H1 (cell line): ENCODE results near the gene PAPOLA. TPM values are rescaled to one million over a fixed set of nuclear protein-coding genes. Genes with fewer than 3 reads are reported as not detected.

Experiments used
- CTCF ChIA-PET: fragments of 300-600 bp; sonication (Branson Sonifier 250); formaldehyde crosslinking; loops from one replicate; lab custom pipeline; 2021; ENCODE audit not compliant: partially characterized antibody; lab: Charles Lee
- POLR2A ChIA-PET: fragments of 300-600 bp; sonication (Branson Sonifier 250); formaldehyde crosslinking; loops from one replicate; lab custom pipeline; 2021; ENCODE audit warnings: inconsistent platforms; ENCODE audit not compliant: partially characterized antibody; lab: Charles Lee
- DNase-seq, 2 experiments: peaks; one replicate each; pipeline versions ENCODE4 v3.0.0 to v3.0.0-alpha.2; 2010 to 2022; ENCODE audit warnings: low spot score in 2 of 2, low read depth in 1 of 2, mixed read lengths in 1 of 2
- FAIRE-seq: peaks from 2 replicates; lab custom pipeline; 2011; peaks lifted over from hg19 to GRCh38; lab: Jason Lieb, UNC
- H2AFZ ChIP-seq: 2 replicates; pipeline ENCODE4 v1.8.1; 2012; ENCODE audit warnings: low read length, inconsistent platforms
- H2AK5ac ChIP-seq: 2 replicates; pipeline ENCODE4 v1.6.1; 2013; ENCODE audit warnings: low read depth, low read length
- H2BK120ac ChIP-seq: replicated peaks from 2 replicates; pipeline ENCODE3; 2013; ENCODE audit warnings: low read depth, low read length, inconsistent platforms
- H2BK12ac ChIP-seq: 2 replicates; pipeline ENCODE4 v1.6.1; 2013; ENCODE audit warnings: low read depth, low read length
- H2BK15ac ChIP-seq: 2 replicates; pipeline ENCODE4 v1.6.1; 2013; ENCODE audit warnings: low read length
- H2BK20ac ChIP-seq: 2 replicates; pipeline ENCODE4 v1.6.1; 2013; ENCODE audit warnings: low read length
- H2BK5ac ChIP-seq: 2 replicates; pipeline ENCODE4 v1.6.1; 2013; ENCODE audit warnings: low read depth, low read length
- H3K14ac ChIP-seq: 2 replicates; pipeline ENCODE4 v1.6.1; 2013; ENCODE audit warnings: inconsistent platforms; ENCODE audit not compliant: insufficient read length
- H3K18ac ChIP-seq: 2 replicates; pipeline ENCODE4 v1.6.1; 2013; ENCODE audit warnings: low read length; ENCODE audit errors: extremely low read depth
- H3K23ac ChIP-seq: 2 replicates; pipeline ENCODE4 v1.6.1; 2013; ENCODE audit warnings: inconsistent platforms; ENCODE audit not compliant: insufficient read length
- H3K23me2 ChIP-seq: 2 replicates; pipeline ENCODE4 v1.6.1; 2013; ENCODE audit warnings: low read depth, low read length
- H3K27ac ChIP-seq: 2 replicates; pipeline ENCODE4 v1.6.1; 2011; ENCODE audit warnings: low read depth, low read length, inconsistent platforms
- H3K27me3 ChIP-seq, 4 experiments: replicated peaks in 1 of 4; 1 replicate in 1 of 4; 2 replicates in 3 of 4; pipeline versions ENCODE4 v1.6.1 to v1.8.1; 2011 to 2013; ENCODE audit warnings: low read length in 3 of 4, mild to moderate bottlenecking in 3 of 4, inconsistent platforms in 2 of 4, mixed read lengths in 2 of 4, moderate library complexity in 1 of 4; ENCODE audit not compliant: control insufficient read depth in 3 of 4, insufficient read depth in 3 of 4; ENCODE audit errors: extremely low read depth in 1 of 4
- H3K36me3 ChIP-seq, 4 experiments: 2 replicates each; pipeline versions ENCODE4 v1.6.1 to v1.8.1; 2011 to 2013; ENCODE audit warnings: mild to moderate bottlenecking in 4 of 4, low read length in 3 of 4, moderate library complexity in 2 of 4, control low read depth in 1 of 4, inconsistent platforms in 1 of 4; ENCODE audit not compliant: insufficient read depth in 4 of 4, control insufficient read depth in 2 of 4
- H3K4ac ChIP-seq: replicated peaks from 2 replicates; pipeline ENCODE3; 2013; ENCODE audit warnings: low read length, low read depth, mixed read lengths, inconsistent platforms; ENCODE audit not compliant: insufficient read length
- H3K4me1 ChIP-seq, 4 experiments: replicated peaks in 1 of 4; 1 replicate in 1 of 4; 2 replicates in 3 of 4; pipeline versions ENCODE4 v1.6.1 to v1.8.1; 2011 to 2013; ENCODE audit warnings: low read length in 3 of 4, inconsistent platforms in 2 of 4, mixed read lengths in 1 of 4; ENCODE audit not compliant: insufficient read depth in 4 of 4, control insufficient read depth in 3 of 4
- H3K4me2 ChIP-seq, 2 experiments: 2 replicates each; pipeline versions ENCODE4 v1.6.1 to v1.8.1; 2011 to 2013; ENCODE audit warnings: low read depth in 2 of 2, low read length in 2 of 2, control low read depth in 1 of 2, inconsistent platforms in 1 of 2, mild to moderate bottlenecking in 1 of 2; ENCODE audit not compliant: insufficient read depth in 1 of 2
- H3K4me3 ChIP-seq, 4 experiments: fragments of 200-600, 300-600 bp in 1 of 4; sonication (generic), shearing (Covaris generic), sonication (Bioruptor Twin) in 1 of 4; 2 replicates each; pipeline versions ENCODE4 v1.5.1 to v1.8.1; 2011 to 2016; ENCODE audit warnings: low read length in 4 of 4, low read depth in 3 of 4, control low read depth in 2 of 4, inconsistent platforms in 2 of 4, mild to moderate bottlenecking in 2 of 4, mixed read lengths in 1 of 4, moderate library complexity in 1 of 4; ENCODE audit not compliant: insufficient read depth in 2 of 4; ENCODE audit errors: extremely low read depth in 1 of 4
- H3K56ac ChIP-seq: replicated peaks from 2 replicates; pipeline ENCODE3; 2013; ENCODE audit warnings: low read depth, mild to moderate bottlenecking, mixed read lengths, low read length, inconsistent platforms; ENCODE audit not compliant: insufficient read length
- H3K79me1 ChIP-seq: 2 replicates; pipeline ENCODE4 v1.6.1; 2013; ENCODE audit warnings: low read depth, low read length, control low read depth
- H3K79me2 ChIP-seq, 2 experiments: 2 replicates each; pipeline versions ENCODE4 v1.6.1 to v1.8.1; 2012 to 2013; ENCODE audit warnings: low read length in 2 of 2, mild to moderate bottlenecking in 2 of 2, inconsistent platforms in 1 of 2; ENCODE audit not compliant: insufficient read depth in 2 of 2, control insufficient read depth in 1 of 2
- H3K9ac ChIP-seq, 4 experiments: replicated peaks in 1 of 4; 1 replicate in 1 of 4; 2 replicates in 3 of 4; pipeline versions ENCODE4 v1.6.1 to v1.8.1; 2011 to 2013; ENCODE audit warnings: low read depth in 3 of 4, low read length in 3 of 4, control low read depth in 2 of 4, mild to moderate bottlenecking in 2 of 4, moderate library complexity in 2 of 4, inconsistent platforms in 1 of 4; ENCODE audit errors: extremely low read depth in 1 of 4
- H3K9me3 ChIP-seq, 2 experiments: 2 replicates each; pipeline versions ENCODE4 v1.6.1 to v1.8.1; 2012 to 2013; ENCODE audit warnings: mild to moderate bottlenecking in 2 of 2, moderate library complexity in 2 of 2, control low read depth in 1 of 2, inconsistent platforms in 1 of 2, low read depth in 1 of 2, low read length in 1 of 2, mixed read lengths in 1 of 2; ENCODE audit not compliant: insufficient read depth in 2 of 2
- H4K20me1 ChIP-seq, 2 experiments: replicated peaks in 1 of 2; 2 replicates each; pipeline versions ENCODE3 to v1.8.1; 2011 to 2013; ENCODE audit warnings: inconsistent platforms in 2 of 2, low read length in 2 of 2, mild to moderate bottlenecking in 1 of 2; ENCODE audit not compliant: insufficient read depth in 2 of 2, control insufficient read depth in 1 of 2
- H4K5ac ChIP-seq: 2 replicates; pipeline ENCODE4 v1.6.1; 2013; ENCODE audit warnings: low read length, low read depth, mixed read lengths, inconsistent platforms; ENCODE audit not compliant: insufficient read length
- H4K8ac ChIP-seq: 2 replicates; pipeline ENCODE4 v1.8.0; 2013; ENCODE audit warnings: mild to moderate bottlenecking, moderate library complexity, low read length, inconsistent platforms; ENCODE audit not compliant: insufficient read depth; ENCODE audit errors: extremely low read depth
- H4K91ac ChIP-seq: replicated peaks from 2 replicates; pipeline ENCODE3; 2013; ENCODE audit warnings: low read length, mixed read lengths, inconsistent platforms; ENCODE audit not compliant: insufficient read length
- ASH2L ChIP-seq: fragments of 200-600, 300-600 bp; sonication (generic); IDR thresholded peaks from one replicate; pipeline ENCODE4 v1.7.1; 2017; ENCODE audit warnings: low read length
- KDM4A ChIP-seq: IDR thresholded peaks from one replicate; pipeline ENCODE4 v1.7.1; 2012; ENCODE audit warnings: low read depth, mild to moderate bottlenecking, moderate library complexity, low read length, inconsistent platforms; ENCODE audit not compliant: severe bottlenecking
- RNF2 ChIP-seq: fragments of 200-900, 300-1000 bp; sonication (generic); IDR thresholded peaks from 2 replicates; pipeline ENCODE4 v1.7.1; 2016; ENCODE audit warnings: borderline replicate concordance, low read depth, mild to moderate bottlenecking, antibody characterized with exemption, low read length; ENCODE audit not compliant: poor library complexity, severe bottlenecking; ENCODE audit errors: missing control alignments
- RXRA ChIP-seq: IDR thresholded peaks from 2 replicates; pipeline ENCODE4 v1.6.1; 2011; ENCODE audit warnings: low read depth, mild to moderate bottlenecking, low read length, moderate library complexity; ENCODE audit not compliant: insufficient read depth
- TEAD4 ChIP-seq: IDR thresholded peaks from 2 replicates; pipeline ENCODE4 v1.6.1; 2012; ENCODE audit warnings: low read depth, low read length, inconsistent platforms, mixed read lengths
- YY1 ChIP-seq: IDR thresholded peaks from 2 replicates; pipeline ENCODE4 v1.6.1; 2011; ENCODE audit warnings: low read depth, mild to moderate bottlenecking, low read length
- WGBS, 2 experiments: shearing (Covaris generic) in 1 of 2; methylation state at CpG; one replicate each; pipeline versions ENCODE4 v1.1.6 to v1.1.7; 2013 to 2015; ENCODE audit warnings: low lambda C conversion rate in 2 of 2, mixed read lengths in 2 of 2, inconsistent platforms in 1 of 2, low coverage in 1 of 2, missing lambda C conversion rate in 1 of 2; ENCODE audit not compliant: insufficient replicate concordance in 2 of 2, insufficient coverage in 1 of 2, insufficient read length in 1 of 2; ENCODE audit errors: extremely low coverage in 1 of 2, missing lambda C conversion rate in 1 of 2; 5-methylcytosine and 5-hydroxymethylcytosine counted together
- polyA plus RNA-seq, 7 experiments: library from polyadenylated mRNA; depleted of rRNA in 3 of 7; stranded (reverse) in 5 of 7; unstranded in 2 of 7; fragments of >200 nt in 5 of 7; fragments of 200-250 nt in 2 of 7; gene quantifications; 1 replicate in 5 of 7; 2 replicates in 1 of 7; 4 replicates in 1 of 7; pipeline versions ENCODE4 v1.2.1 to v1.2.3, GENCODE V29; 2011 to 2013; ENCODE audit warnings: missing spikeins in 2 of 7, mixed read lengths in 2 of 7
- total RNA-seq: library from RNA; stranded (reverse); fragmentation: NEBNext Ultra II Directional; extraction: Animal tissue kit (Norgen Biotek cat#: 25700); gene quantifications from 2 replicates; pipeline ENCODE4 v1.2.1, GENCODE V29; 2021
- TF ChIP-seq, protein P1 (sequence below): IDR thresholded peaks from 2 replicates; pipeline ENCODE4 v1.6.1; 2012; ENCODE audit warnings: inconsistent platforms

Gene PAPOLA
- total and polyA plus RNA-seq, 2 of the 8 experiments (the other 6 are each of a cell fraction or from before 2014, with no cell fraction given): 163 to 239 TPM

DNA sequence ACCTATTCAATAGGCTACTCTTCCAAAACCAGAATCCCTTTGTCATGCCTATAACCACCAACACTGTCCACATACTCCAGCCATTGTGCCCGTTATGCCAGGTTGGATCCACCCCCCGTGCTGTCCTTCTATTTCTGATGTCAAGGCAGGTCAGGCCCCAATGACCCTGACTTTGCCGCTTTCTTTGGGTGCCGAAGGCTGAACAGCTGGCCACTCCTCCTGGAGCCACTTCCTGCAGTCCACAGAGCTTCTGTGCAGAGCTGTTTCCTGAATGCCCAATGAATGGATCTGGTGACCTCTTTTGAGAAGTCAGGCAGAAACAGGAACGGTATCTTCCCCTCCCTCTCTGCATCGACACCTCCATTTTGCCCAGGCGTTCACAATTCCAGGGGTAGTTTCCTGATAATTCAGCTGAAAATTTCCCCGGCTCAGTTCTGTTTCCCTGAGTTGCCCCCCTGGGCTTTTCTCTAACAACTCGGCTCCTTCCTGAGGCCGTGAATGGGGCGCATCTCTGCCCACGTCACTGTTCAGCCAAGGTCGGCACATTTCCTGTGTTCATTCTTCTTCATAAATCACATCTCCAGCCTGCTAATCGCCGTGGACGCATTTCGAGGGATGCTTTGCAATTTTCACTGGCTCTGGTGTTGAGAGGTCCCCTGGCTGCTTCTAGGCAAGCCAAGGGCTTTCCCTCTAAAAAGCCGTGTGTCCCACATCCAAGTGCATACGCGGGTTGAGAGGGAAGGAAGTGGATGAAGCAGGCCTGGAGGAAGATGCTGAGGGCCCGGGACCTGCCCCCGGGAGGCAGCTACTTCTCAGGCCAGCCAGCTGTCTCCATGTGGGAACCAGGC, 86.5 kb downstream of the PAPOLA start:
- no peaks in the 10 kb centered on the region for H3K79me2 ChIP-seq
- H3K56ac ChIP-seq: no peak overlapping the region
- no peak overlapping the region for H2BK15ac ChIP-seq
- peaks cover 0 to 16% (median 7%) of the 10 kb centered on the region in 4 experiments; a peak in 6 of 7 replicates for H3K27me3 ChIP-seq
- ChIA-PET CTCF (interaction anchor here (0.9 to 10.6 kb wide), 15 partner anchors 8 to 490 kb away, joined by 3 to 87 read pairs (median 4); no protein-coding TSS in a partner anchor), POLR2A (no interaction called here)
- H3K4me1 ChIP-seq: peaks cover 0 to 14% (median under 1%) of the 10 kb centered on the region in 4 experiments; a peak in 4 of 7 replicates
- H3K23ac ChIP-seq: no peak overlapping the region
- no peak overlapping the region for H2BK120ac ChIP-seq
- no peaks in the 10 kb centered on the region for H3K9me3 ChIP-seq
- H3K23me2 ChIP-seq: peaks cover 4% of the 10 kb centered on the region; the same call in 1 of the 2 replicates
- FAIRE-seq (no peak), DNase-seq (no peak)
- no peak overlapping the region for H2AK5ac ChIP-seq
- no peak overlapping the region for H2BK5ac ChIP-seq
- H3K14ac ChIP-seq: no peak overlapping the region
- no peaks in the 10 kb centered on the region for H3K36me3 ChIP-seq
- no peak for TF ChIP-seq YY1
- TF ChIP-seq KDM4A: no peak
- no peak for TF ChIP-seq RNF2
- TF ChIP-seq, protein P1, sequence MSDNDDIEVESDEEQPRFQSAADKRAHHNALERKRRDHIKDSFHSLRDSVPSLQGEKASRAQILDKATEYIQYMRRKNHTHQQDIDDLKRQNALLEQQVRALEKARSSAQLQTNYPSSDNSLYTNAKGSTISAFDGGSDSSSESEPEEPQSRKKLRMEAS: no peak
- TF ChIP-seq ASH2L: no peak
- TF ChIP-seq TEAD4: no peak
- no peak for TF ChIP-seq RXRA
- no peak overlapping the region for H4K5ac ChIP-seq
- WGBS, 2 experiments: 85% methylated on average over 22 of the region's 22 CpGs; no CpG with 5 or more reads in 1 of the 2 experiments
- no peaks in the 10 kb centered on the region; the same call in 1 of the 2 replicates for H3K79me1 ChIP-seq
- no peak overlapping the region for H3K4me2 ChIP-seq
- no peak overlapping the region for H2BK12ac ChIP-seq
- H2AFZ ChIP-seq: no peak overlapping the region
- no peak overlapping the region for H4K91ac ChIP-seq
- no peak overlapping the region for H3K18ac ChIP-seq
- H3K4ac ChIP-seq: no peak overlapping the region
- no peak overlapping the region for H3K27ac ChIP-seq
- H4K20me1 ChIP-seq: no peaks in the 10 kb centered on the region
- H4K8ac ChIP-seq: no peak overlapping the region; the same call in 1 of the 2 replicates
- no peak overlapping the region for H3K4me3 ChIP-seq
- H2BK20ac ChIP-seq: no peak overlapping the region
- H3K9ac ChIP-seq: no peak overlapping the region
